HG02678 (cell line): Measurements from ENCODE around the gene ADGRL3.

Source experiments
- ATAC-seq: cut with Tn5 transposase; IDR thresholded peaks from one replicate; pipeline ENCODE4 v1.9.1; 2021; ENCODE audit warnings: mild to moderate bottlenecking, moderate library complexity; ENCODE audit not compliant: unreplicated experiment

The ADGRL3 gene

DNA sequence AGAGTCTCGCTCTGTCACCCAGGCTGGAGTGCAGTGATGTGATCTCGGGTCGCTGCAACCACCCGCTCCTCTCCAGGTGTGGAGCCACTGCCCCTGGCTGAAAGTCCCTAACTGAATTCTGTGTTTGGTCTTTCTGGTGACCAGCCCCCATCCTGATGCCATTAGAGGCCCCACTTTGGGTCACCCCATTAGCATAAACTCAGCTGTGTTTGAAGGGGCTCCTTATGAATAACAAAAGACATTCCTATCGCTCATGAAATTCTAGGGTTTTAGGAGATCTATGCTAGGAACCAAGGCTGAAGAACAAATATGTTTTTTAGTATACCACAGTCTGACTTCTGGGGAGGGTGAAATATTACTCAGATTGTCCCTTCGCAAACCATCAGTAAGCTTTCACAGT is 652.9 kb downstream of the ADGRL3 start:
- no peak for ATAC-seq

- no peak for ATAC-seq
Observed at GRCh38 chr4:61860376-61860775, 660.2 kb downstream of the ADGRL3 start.

GRCh38 chr4:61864286-61864685 is 664.2 kb downstream of the ADGRL3 start:
- no peak for ATAC-seq

GRCh38 chr4:61866378-61867030 is 666.4 kb downstream of the ADGRL3 start:
- no peak for ATAC-seq

DNA sequence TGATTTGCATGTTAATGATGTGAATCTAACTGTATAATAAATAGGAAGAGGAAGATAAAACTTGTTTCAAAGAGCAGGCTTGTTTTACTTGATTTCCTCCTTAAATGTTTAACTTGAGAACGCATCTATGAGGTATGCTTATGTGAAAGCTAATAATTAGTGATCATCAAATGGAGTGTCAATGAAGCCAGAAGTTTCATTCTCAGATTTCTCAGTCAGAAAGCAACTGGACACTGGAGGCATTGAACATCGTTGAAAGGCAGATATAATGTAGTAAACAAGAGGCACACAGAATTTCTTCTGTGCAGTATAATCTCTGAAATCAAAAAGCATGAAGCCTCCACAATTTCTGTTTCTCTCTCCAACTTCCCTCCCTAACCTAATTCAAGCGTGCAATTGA is 672.9 kb downstream of the ADGRL3 start:
- no peak for ATAC-seq

DNA sequence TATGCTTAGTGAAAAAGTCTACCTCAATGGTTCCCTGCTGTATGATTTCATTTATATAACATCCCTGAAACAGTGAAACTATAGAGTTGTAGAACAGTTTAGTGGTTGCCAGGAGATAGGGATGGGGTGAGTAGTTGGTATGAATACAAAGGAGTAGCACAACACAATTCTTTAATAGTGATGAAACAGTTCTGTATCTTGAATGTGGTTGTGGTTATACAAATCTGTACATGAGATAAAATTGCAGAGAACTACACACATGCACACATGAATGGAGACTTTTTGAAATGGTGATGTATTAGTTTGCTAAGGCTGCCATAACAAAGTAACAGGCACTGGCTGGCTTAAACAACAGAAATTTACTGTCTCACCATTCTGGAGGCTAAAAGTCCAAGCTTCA is 677.1 kb downstream of the ADGRL3 start:
- ATAC-seq, result no peak

DNA sequence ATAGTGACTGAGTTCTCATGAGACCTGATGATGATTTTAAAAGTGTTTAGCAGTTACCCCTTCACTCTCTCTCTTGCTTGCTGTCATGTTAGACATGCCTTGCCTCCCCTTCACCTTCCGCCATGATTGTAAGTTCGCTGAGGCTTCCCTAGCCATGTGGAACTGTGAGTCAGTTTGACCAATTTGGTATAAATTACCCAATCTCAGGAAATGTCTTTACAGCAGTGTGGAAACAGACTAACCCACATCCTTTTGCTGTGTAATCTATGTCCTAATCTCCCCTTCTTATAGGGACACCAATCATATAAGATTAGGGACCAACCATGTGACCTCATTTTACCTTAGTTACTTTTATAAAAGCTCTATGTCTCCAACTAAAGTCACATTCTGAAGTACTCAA is 677.8 kb downstream of the ADGRL3 start:
- ATAC-seq, result no peak

GRCh38 chr4:61882381-61882780 is 682.3 kb downstream of the ADGRL3 start:
- no peak for ATAC-seq

DNA sequence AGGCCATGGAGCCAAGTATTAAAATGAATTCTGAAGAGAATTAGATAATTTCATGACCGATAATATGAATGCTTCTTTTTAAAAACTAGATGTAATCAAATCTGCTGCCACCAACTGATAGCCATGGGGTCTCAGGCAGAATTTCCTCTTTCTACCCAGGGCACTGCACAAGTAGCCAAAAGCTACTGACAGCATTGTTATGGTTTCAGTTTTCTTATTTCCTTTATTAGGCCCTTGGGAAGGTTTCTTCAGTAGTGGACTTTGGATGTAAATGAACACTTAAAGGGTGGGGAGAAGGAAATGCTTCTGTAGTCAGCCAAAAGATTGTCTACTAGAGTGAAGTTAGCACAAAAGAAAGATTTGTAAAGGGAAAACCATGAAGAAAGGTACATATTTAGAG is 686.0 kb downstream of the ADGRL3 start:
- ATAC-seq, result no peak

- ATAC-seq, result no peak
Observed at GRCh38 chr4:61889117-61889516, 689.0 kb downstream of the ADGRL3 start.

- ATAC-seq, result no peak
Observed at GRCh38 chr4:61890321-61890720, 690.2 kb downstream of the ADGRL3 start.

DNA sequence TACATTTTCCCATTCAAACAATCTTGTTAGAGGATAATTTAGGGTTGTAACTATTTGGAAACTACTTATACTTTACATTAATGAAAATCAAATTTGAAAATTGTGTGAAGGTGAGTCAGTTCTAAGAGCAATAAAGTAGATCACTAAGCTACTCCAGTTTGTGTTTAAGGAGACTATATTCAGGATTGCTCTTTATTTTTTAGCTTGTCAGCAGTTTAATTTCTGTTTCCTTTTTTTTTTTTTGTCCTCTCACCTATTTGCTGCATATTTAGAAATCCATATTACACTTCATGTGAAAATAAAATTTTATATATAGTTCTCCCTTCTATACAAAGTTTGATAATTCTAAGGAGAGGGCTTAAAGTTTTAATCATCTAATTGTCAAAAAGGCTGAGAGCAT is 691.8 kb downstream of the ADGRL3 start:
- ATAC-seq, result no peak

DNA sequence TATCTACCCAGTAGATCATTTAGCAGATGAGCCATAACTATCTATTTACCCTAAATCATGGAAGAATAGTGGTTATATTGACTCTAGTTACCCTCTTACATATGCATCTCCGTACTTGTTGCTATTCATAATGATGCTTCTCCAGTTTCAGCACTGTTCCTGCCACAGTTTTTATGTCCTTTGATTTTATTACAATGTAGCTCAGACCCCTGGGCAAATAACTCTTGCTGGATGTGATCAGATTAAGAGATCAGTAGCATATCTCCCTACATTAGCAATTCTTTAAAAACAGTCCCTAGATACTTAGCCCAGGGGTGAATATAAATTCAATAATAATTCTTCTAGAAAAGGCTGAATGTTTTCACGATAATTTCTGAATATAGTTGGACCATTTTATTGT is 696.5 kb downstream of the ADGRL3 start:
- no peak for ATAC-seq

DNA sequence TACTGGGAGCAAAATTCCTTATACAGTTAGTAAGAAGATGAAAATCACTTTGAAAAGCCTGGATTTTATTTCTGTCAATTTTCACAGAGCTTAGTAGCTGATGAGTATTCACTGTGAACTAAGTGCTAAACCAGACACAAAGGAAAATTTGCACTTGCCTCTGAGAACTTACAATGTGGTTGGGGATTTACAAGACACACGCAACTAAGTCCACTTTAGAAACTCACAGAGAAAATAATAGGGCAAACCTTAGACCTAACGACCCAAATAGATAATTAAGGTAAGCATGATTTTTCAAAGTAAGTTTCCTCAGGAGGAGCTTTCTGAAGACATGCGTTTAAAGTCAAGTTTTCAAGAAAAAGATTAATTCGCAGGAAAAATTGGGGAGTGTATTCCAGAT is 708.9 kb downstream of the ADGRL3 start:
- ATAC-seq, result no peak

DNA sequence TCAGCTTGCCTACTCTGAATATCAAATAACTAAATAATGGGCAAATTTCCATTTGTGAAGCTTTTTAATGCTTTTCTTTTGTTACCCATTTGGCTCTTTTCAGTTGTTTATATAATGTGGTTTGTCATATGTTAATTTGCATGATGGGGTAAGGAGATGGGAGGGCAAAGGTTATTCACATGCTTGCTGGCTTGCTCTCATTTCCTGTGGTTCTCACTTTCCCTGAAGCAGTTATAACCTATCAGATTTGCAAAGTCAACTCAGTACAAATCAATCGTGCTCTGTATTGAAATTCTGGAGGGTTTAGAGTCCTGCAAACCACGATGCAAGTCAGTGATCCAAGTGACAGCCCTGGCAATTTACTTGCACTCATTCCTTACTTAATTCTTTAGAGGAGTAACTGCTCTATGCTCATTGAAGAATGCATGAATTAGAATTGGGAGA is 711.2 kb downstream of the ADGRL3 start:
- ATAC-seq, result no peak

- no peak for ATAC-seq
Observed at GRCh38 chr4:61913619-61914018, 713.5 kb downstream of the ADGRL3 start.

DNA sequence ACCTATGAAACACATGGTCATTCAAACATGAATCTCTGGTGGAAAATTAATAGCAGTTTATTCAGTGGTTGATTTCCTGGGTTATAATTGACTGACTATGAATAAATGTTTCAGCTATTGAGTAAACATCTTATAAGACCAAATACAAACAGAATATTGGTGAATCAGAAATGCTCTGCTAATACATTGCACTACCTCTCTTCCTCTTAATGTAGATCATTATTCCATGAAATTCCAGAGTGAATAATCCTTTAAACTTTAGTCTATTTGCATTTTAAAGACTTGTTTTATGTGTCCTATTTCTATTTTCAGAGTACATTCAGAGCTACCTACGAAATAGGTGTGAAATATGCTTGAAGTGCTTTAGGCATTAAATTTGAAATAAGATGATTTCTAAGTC is 715.4 kb downstream of the ADGRL3 start:
- ATAC-seq, result no peak

GRCh38 chr4:61918507-61918906 is 718.4 kb downstream of the ADGRL3 start:
- ATAC-seq, result no peak

DNA sequence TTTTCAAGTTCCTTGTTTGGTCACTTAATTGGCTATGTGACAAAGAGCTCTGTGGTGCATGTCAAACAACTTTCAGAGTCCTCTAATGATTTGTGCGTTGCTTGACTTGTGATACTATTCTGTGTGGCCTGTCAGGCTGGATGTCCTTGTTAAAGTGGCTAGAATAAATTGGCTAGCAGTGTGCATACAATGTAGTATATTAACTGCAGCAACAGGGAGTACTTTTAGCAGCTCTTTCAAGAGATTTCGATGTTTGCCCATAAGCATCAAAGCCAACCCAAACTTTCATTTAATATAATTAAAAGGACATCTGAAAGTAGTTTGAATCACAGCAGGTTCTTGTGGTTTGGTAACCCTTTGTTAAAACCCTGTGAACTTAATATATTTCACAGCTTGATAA is 718.9 kb downstream of the ADGRL3 start:
- no peak for ATAC-seq

DNA sequence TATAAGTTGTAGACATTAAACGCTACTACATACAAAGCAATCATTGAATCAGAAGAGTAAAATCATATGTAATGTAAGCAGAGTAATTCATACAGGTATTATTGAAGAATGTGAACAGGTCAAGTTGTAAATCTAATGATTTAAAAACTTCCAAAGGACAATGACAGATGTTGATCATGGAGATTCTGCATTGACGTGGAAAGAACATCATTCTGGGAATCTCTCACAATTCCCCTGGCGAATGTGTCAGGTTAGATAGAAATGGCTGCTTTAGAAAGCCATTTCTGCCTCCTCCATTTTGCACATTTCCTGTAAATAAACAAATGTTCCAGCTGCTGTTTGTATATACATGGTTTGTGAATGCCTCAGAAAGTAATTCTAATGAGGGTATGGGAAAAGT is 719.4 kb downstream of the ADGRL3 start:
- no peak for ATAC-seq

- ATAC-seq, result no peak
Observed at GRCh38 chr4:61921920-61922319, 721.8 kb downstream of the ADGRL3 start.

- ATAC-seq, result no peak
Observed at GRCh38 chr4:61922766-61923165, 722.6 kb downstream of the ADGRL3 start.

GRCh38 chr4:61923179-61923578 is 723.1 kb downstream of the ADGRL3 start:
- no peak for ATAC-seq
